SH-SY5Y (cell line): ENCODE data around the gene RAB25.

ENCODE experiments used
- GATA2 ChIP-seq: IDR thresholded peaks from 2 replicates; pipeline ENCODE4 v1.6.1; 2011; ENCODE audit warnings: mild to moderate bottlenecking, low read depth, low read length
- GATA3 ChIP-seq: IDR thresholded peaks from 2 replicates; pipeline ENCODE4 v1.6.1; 2011; ENCODE audit warnings: low read depth, mild to moderate bottlenecking, low read length, moderate library complexity

DNA sequence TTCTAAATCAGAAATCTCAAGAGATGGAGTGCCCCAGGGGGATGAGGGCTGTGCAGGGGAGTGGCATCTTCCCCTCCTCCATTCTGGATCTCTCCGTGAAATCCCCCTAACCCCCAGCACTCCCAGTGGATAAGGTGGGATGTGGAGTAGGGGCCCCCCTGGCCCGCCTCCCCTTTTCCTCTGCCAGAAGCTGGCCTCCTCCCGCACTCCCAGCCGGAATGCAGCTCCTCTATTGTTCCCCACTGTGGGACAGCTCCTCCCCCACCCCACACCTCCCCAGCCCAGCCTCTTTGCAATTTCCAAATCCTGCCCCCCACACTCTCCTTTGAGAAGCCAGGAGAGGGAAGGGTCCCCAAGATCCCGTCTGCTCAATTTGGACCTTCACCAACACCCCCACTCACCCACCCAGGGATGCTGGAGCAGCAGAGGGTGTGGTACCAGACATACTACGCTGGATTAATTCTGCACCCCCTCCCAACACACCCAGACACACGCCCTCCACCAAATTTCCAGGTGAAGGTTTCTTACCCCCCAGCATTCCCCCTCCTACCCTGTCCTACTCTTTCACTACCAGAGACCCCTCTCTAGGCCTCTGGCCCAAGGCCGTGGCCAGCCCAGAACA is 19.4 kb downstream of the RAB25 start:
- TF ChIP-seq GATA2 (no peak), GATA3 (no peak)
